Caki2 (cell line): ENCODE results near the gene GLCE. TPM values are rescaled to one million over a fixed set of nuclear protein-coding genes. Genes with fewer than 3 reads are reported as not detected.

ENCODE experiments used
- DNase-seq: peaks from one replicate; pipeline ENCODE4 v3.0.0-alpha.2; 2015; ENCODE audit warnings: low read depth
- in situ Hi-C: cut with HindIII; loops from 2 replicates; pipeline ENCODE4 v1.10.0; 2016; ENCODE audit warnings: low sequenced_read_pairs, low pct_unique_long_range_greater_than_20kb, mixed read lengths
- total RNA-seq: library from RNA; depleted of rRNA; stranded (reverse); fragments of >200 nt; shearing (Covaris generic); gene quantifications from 2 replicates; pipeline ENCODE4 v1.2.3, GENCODE V29; 2014; ENCODE audit warnings: low replicate concordance

The GLCE gene
- total RNA-seq, 1 experiment from 2014 or later = 31.8 TPM

DNA sequence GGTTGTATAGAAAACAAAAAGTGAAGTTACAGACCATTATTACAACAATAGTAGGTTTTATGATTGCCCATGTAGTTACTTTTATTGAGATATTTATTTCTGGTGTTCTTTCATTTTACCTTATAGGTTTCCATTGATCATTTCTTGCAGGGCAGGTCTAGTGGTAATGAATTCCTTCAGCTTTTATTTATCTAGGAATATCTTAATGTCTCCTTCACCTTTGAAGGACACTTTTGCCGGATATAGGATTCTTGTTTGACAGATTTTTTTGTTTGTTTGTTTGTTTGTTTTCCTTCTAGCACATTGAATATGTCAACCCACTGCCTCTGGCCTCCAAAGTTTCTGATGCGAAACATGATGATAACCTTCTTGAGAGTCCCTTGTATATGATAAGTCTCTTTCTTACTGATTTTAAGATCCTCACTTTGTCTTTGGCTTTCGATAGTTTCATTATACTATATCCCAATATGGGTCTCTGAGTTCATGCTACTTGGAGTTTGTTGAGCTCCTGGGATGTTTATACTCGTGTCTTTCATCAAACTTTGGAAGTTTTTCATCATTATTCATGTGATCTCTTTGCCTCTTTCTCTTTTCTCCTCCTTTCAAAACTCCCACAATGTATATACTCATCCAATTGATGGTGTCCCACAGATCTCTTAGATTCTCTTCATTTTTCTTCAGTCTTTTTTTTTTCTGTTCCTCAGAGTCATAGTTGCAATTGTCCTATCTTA lies 62.8 kb downstream of the GLCE start:
- DNase-seq = no peak
- in situ Hi-C loops = no loop called here

DNA sequence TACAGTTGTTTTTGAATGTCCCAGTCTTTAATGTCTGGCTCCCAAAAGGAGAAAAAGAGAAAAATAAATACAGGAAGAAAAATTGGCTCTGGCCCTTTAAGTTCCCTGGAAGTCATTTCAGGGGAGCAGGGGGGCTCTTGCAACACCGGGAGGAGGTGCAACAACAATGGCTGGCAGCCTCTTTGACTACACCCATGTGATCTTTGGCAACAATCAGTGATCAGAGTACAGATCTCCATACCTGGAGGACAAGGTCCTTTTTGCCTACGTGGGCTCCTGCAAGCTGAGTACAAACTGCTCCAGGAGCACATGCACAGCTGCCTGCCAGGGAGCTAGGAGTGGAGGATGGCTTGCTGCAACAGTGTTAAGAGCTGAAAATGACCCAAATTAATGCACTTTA lies 63.9 kb downstream of the GLCE start:
- in situ Hi-C loops = no loop called here
- DNase-seq = no peak

DNA sequence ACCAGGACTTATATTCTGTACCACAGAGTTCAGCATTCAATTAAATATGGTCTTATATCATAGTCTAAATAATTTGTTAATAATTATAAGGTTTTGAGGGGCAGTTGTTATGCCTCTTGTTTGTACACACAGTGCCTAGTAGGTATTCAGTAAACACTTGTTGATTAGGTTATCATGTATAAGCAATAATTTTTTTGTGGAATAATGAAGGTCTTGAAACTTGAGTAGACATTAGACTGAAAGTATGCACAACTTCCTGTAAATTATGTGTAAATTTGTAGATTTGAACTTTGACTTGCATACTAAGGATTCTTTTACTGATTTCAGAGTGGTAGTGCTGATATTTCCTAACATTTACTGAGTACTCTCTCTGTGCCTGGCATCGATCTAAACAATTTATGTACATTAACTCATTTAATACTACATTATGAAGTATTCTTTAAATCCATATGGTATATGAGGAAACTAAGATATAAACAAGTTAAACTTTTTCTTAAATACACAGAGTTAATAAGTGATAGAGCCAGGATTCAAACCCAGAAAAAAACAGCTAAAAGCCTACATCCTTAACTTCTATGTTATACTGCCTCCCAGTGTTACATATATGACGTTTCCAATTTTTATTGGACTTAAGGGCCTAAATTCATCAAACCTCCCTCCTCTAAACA lies 65.1 kb downstream of the GLCE start:
- in situ Hi-C loops = loop anchor here (25.0 kb wide), 1 partner anchor 163 kb away; no protein-coding TSS in a partner anchor
- peak; percentile 38 for DNase-seq

DNA sequence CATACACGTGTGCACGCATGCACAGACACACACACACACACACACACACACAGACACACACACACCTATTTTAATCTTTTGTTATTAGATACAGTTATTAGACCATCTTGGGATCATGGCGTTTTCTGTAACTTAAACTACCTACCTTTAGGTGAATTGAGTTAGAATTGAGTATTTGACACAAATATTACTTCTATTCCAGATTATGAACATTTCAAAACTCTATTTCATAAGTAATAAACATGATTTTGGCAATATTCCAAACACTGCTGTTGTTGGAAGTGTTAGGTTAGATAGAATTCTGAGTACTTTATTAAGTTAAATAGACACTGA lies 65.6 kb downstream of the GLCE start:
- in situ Hi-C loops = loop anchor here (25.0 kb wide), 1 partner anchor 164 kb away; no protein-coding TSS in a partner anchor

DNA sequence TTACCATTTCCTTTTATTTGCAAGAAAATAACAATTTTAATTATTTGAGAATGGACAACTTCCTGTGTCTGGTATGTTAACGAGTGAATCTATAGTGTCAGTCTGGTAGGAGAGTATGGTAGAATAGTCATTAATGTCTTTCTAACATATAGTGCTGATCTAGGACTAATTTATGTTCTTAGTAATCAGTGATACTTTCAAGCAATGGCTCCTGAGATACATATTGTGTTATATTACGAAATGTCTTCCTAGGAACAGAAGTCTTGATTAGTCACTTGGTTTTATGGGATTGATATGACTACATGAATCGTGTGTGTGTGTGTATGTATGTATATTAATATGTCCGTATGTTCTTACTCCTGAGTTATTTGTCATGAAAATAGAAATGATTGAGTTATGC lies 71.7 kb downstream of the GLCE start:
- DNase-seq = no peak
- in situ Hi-C loops = loop anchor here (25.0 kb wide), 1 partner anchor 170 kb away; no protein-coding TSS in a partner anchor

More for the DNA sequence above, 65.6 kb downstream of the GLCE start:
- DNase-seq = no peak

DNA sequence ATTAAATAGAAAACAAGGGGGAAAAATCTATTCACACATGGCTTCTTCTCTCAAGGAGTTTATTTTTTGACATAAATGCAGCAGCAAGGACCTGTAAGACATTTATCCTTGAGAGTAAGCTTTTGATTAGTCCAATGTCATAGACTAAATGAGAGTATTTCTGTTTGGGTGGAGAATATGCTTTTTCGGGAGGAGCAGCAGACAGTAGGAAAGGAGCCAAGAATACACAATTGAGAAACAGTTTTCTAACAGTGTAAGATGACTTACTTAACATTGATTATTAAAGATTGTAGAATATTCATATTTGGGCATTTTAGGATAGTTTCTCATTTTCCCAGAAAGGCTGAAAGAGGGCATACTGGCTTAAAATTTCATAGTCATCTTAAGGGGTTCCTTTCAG lies 72.3 kb downstream of the GLCE start:
- DNase-seq = no peak
- in situ Hi-C loops = loop anchor here (25.0 kb wide), 1 partner anchor 170 kb away; no protein-coding TSS in a partner anchor

DNA sequence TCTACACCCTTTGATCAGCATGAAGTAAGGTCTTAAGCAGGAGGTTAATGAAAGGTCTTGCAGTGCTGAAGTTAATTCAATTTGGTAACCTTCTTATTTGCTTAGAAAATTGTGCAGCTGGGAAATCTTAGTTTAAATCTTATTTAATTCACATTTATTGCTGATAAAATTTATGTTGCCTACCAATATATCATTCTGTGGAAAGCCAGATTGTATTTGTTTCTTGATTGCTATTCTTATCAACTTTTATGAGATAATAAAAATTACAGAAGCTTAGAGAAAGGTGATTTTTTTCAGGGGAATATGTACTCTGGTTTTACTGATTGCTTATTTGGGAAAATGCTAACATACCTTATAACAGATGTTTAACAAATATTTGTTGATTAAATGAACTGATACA lies 74.2 kb downstream of the GLCE start:
- in situ Hi-C loops = loop anchor here (25.0 kb wide), 1 partner anchor 172 kb away; no protein-coding TSS in a partner anchor
- DNase-seq = no peak

DNA sequence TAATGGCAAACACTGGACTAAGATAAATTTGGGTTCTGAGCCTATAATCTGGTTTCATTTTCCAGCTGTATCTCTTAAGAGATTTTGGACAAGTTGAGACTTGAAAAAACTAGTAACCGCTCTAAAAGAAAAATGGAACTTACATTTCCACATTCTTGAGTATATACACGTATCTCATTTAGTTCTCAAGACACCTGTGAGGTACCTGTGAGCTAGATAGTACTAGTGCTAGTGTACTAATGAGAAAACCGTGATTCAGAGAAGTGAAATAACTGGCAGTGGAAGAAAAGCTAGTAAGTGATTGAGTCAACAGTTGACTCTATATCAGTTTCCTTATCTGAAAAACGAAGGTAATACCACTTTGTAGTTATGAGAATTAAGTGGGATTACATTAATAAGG lies 76.1 kb downstream of the GLCE start:
- in situ Hi-C loops = loop anchor here (25.0 kb wide), 1 partner anchor 174 kb away; no protein-coding TSS in a partner anchor
- DNase-seq = no peak

DNA sequence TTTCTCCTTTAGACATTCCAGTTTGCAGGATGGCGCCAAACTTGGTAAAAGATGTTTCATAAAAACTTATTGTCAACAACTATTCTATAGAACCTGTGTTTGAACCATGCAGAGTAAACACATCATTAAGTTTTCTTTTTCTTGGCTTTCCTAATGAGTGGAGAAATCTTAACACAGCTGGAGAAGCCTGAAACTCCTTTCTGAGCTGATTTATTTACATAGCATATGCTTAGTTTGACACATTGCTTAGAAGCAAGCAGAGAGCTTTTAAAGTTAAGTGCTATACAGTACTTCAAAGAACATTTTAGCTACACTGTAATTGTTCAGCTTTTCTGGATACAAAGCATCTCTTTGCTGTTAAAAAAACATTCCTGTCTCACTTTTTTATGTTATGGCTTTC lies 77.3 kb downstream of the GLCE start:
- no peak for DNase-seq
- in situ Hi-C loops = loop anchor here (25.0 kb wide), 1 partner anchor 175 kb away; no protein-coding TSS in a partner anchor

DNA sequence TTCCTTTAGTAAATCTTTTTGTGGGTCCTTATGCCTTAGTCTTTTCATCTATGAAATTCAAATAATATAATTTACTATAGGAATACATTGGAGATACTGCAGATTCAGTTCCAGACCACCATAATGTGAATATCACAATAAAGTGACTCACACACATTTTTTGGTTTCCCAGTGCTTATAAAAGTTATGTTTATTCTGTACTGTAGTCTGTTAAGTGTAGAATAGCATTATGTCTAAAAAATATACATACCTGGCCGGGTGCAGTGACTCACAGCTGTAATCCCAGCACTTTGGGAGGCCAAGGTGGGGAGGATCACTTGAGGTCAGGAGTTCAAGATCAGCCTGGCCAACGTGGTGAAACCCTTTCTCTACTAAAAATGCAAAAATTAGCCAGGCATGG lies 84.4 kb downstream of the GLCE start:
- in situ Hi-C loops = loop anchor here (25.0 kb wide), 1 partner anchor 182 kb away; no protein-coding TSS in a partner anchor
- DNase-seq = no peak

DNA sequence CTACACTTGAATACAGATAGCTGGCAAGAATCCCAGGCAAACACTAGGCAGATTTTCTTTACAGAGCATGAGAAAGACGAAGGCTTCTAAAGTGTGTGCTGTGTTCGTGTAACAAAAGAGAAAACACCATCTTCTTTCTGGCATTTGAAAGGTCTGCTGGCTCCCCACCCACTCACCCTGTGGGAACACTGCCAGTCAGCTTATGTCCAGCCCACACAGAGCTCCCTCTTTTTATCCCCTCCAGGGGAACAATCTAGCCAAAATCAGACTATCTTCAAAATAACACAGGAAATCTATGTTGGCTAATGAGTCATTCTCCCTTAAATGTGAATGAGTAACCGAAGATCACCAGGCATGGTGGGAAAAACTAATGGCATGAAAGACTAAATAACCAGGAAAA lies 92.7 kb downstream of the GLCE start:
- in situ Hi-C loops = no loop called here
- DNase-seq = peak; percentile 66

DNA sequence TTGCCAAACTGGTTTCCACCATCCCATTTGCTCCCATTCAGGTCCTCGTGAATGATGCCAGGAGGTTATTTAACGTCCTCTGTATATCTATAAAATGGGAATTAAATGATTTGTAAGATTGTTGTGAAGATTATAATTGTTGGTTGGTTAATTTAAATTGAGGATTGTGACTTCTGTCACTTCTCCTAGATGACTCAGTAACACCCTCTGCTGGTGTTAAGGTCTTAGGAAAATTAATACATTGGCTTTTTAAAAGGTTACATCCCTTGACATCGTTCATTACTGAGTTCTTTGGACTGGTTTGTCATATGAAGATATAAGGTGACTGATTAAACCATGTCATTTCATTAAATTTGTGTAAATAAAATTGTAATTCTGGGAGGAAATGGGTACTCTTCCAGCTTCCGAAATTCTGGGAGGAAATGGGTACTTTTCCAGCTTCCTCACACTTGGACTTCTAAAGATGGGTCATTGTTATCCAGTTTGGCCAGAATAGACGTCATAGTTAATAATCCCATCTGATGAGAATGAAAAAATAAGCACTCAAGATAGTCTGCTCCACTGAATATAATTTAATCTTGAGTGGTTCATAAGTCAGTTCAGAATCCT lies 105.0 kb downstream of the GLCE start:
- peak; percentile 29 for DNase-seq
- in situ Hi-C loops = no loop called here

DNA sequence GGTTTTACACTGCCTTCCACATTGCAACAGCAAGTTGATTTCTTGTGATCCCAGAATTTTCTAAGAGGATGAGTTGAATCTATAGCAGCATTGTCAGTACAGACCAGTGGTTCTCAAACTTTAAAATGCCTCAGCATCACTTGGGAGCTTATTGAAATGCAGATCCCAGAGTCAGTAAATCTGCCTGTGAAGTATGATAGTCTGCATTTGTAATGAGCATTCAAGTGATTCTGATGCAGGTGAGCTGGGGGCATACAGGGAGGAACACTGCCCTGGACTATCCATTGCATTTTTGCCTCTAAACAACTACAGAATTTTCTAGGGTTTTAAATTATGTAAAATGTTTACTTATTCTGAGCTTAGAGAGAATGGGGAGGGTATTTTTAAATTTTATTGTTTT lies 110.8 kb downstream of the GLCE start:
- no peak for DNase-seq
- in situ Hi-C loops = no loop called here

DNA sequence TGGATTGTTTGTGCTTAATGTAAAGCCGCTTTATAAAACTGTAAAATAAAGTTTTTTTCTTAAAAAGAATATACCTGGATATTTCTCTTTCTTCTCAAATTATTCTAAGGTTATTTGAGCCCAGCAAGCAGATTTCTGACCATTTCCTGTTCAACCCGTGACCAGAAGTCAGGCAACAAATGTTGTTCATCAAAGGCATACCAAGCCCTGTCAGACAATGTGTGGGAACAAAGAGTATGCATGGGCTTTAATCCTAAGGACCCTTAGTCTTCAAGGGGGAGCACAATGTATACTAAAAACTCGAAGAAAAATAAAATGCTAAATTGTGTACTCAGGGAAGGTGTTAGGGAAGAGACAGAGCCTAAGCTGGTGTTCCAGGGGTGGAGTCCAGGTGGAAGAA lies 111.7 kb downstream of the GLCE start:
- DNase-seq = no peak
- in situ Hi-C loops = no loop called here

DNA sequence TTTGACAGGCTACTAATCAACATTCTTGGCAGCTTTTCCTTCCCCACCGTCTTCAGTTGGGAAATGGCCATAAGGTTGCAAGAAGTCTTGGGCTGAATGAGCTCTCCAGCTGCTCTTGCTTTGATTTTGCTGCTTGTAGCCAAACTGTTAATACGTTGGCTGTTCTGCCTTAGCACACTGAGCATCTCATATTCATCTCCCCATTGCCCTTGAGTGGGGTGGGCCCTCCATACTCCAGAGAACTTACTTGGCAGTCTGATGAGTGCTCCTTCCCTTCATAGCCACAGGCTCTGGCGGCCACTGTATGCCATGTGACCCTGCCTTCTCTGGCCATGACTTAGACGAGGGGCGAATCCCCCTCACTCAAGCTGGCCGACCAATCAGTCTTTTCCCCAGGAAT lies 112.5 kb downstream of the GLCE start:
- no peak for DNase-seq
- in situ Hi-C loops = no loop called here

DNA sequence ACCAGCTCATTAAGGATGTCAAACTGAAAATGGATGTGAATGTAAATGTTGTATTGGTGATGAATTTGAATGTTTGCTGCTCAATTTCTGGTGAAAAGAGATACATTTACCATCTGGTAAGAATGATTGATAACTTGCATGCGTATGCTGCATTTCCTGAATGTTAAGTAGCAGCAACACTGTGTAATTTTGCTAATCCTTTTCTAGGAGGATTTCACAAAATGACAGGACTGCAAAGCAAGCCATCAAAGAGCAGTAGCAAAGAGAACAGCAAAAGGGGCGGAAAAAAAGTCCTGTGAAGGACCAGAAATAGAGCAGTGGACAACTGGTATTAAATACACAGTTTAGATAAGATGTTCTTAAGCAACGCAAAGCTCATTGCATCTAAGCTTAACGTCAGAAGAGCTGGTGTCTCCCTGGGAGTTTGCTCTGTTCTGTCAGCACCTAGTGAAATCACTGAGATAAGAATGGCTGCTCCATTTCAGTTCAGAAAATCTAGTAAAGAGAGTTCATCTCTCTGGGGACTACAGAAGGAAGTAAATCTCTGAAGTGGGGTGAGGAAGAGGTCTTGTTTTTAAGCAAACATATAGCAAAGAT lies 114.7 kb downstream of the GLCE start:
- in situ Hi-C loops = no loop called here
- DNase-seq = no peak

DNA sequence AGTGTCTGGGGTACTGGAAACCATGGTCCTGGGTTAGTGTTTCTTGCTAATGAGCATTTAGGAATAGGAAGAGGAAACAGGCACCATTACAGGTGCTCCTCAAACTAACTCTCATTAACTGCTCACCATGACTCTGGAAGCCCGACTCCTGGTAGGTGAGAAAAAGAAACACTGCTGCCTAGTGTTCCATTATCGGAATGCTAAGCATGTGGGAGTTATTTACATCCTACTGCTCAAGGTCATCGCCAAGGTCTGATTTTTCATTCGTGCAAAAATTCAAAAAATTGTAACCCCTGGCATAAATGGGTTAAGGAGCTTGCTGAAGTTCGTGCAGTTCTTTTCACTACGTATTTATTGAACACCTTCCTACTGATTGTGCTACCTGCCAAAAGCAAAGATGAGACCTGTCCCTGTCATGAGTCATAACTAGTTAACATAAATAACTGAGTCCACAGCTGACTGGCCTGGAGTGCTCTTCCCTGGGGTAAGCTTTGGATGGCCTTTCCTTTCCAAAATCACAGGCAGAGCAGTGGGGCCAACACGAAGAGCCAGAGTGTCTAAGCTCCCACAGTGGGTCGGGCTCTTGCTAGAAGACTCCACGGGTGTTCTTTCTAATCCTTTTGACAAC lies 115.6 kb downstream of the GLCE start:
- in situ Hi-C loops = no loop called here
- DNase-seq = no peak

DNA sequence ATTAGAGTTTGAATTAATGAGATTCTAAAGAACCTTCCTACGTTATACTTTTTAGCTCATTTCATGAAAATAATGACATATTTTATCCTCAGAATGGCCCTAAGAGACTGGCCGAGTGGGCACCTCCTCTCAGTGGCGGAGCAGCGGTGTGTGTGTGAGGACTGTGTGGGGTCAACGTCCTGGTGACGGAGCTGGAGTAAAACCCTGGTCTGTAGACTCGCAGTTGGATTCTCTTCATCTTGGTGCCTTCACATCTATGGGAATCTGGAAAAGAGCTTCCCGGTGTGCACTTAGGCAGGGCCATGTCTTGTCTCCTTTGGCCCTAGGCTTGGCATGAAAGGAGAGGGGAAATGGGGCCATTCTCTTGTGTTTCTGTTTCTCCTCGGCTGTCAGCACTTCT lies 116.9 kb downstream of the GLCE start:
- in situ Hi-C loops = no loop called here
- DNase-seq = no peak
